GM20431 (cell line): ENCODE measurements around the gene SPATA31E1.
"Not testable (repeated sequence)": the region's sequence is repeated elsewhere in the genome, so short reads cannot be mapped to it uniquely, and the experiment has no call there.

ENCODE experiments used
- in situ Hi-C: fragments of 300-500 bp; cut with MseI, MboI; formaldehyde crosslinking; loops from one replicate; pipeline ENCODE4 v1.15.0; 2020; ENCODE audit warnings: low sequenced_read_pairs; ENCODE audit not compliant: unreplicated experiment

The SPATA31E1 gene

GRCh38 chr9:87884578-87885459 is 2.1 kb downstream of the SPATA31E1 start:
- in situ Hi-C loops = no loop called here

- in situ Hi-C loops = no loop called here
These were observed 3.0 kb downstream of the SPATA31E1 start for GRCh38 chr9:87885484-87886189.

- in situ Hi-C loops = no loop called here
These were observed 3.7 kb downstream of the SPATA31E1 start for GRCh38 chr9:87886210-87886932.

DNA sequence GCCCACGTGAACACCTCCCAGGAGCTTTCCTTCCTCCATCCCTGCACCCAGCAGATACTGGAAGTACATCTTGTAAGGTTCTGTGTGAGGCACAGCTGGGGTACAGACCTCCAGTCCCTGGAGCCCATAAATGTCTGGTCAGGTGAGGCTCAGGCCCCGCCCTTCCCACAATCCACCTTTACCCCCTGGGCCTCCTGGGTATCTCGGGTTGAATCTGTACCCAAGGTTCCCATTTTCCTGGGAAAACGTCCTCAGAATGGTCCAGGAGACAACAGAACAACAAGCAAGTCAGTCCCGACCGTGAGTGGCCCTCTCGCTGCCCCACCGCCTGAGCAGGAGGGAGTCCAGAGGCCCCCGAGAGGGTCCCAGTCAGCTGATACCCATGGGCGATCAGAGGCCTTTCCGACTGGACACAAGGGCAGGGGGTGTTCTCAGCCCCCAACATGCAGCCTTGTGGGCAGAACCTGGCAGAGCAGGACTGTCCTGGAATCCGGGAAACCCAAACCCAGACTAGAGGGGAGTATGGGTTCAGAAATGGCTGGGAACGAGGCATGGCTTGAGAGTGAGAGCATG is 4.3 kb downstream of the SPATA31E1 start:
- in situ Hi-C loops = no loop called here

GRCh38 chr9:87887661-87888480 is 5.2 kb downstream of the SPATA31E1 start:
- in situ Hi-C loops = no loop called here

DNA sequence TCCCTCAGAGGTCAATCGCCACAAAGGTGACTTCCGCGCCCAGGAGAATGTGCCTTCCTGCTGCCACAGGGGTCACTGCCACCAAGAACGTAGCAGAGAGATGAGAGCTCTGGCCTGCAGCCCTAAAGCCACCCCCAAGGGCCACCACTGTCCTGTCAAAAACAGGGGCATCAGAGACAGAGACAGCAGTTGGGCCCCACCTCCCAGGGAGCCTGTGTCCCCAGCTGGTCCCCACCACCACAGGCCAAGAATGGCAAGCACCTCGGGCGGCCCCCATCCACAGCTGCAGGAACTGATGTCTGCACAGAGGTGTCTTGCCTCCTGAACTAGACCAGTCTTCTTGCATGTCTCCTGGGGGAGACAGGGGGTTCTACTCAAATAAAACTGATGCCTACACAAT is 5.8 kb downstream of the SPATA31E1 start:
- in situ Hi-C loops = no loop called here

DNA sequence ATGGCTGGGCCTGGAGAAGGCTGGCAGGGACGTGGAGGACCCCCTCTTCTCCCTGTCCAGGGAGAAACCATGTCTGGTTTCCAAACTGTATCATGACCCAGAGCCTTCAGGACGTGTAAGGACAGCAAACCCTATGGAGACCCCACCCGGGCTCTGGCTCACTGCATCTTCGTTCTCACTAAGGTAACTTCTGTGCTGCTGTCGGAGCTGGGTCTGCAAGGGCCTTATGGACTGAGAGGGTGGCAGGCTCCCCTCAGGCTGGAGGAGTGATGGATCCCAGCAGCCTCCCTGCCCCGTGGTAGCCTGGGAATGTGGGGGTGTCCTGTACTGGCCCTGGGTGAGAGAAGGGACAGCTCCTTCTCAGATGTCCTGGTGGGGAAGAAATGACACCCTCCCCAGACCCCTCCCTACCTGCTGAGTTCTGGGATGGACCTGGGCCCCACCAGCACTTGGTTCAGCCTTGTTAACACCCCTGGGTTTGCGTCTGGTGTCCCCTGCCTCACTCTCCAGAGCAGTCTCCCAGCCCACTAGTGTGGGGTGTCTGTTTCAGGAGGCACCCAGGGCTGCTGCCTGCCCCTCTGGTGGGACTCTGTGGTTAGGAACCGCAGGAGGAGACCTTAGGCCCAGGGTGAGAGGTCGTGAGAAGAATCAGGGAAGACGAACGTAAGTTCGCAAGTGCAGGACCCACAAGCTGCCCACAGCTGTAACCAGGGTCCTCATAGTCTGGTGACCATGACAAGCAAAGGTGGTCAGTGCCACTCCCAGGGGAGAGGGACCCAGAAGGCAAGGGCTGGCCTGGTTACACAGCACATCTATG is 6.6 kb downstream of the SPATA31E1 start:
- in situ Hi-C loops = no loop called here

DNA sequence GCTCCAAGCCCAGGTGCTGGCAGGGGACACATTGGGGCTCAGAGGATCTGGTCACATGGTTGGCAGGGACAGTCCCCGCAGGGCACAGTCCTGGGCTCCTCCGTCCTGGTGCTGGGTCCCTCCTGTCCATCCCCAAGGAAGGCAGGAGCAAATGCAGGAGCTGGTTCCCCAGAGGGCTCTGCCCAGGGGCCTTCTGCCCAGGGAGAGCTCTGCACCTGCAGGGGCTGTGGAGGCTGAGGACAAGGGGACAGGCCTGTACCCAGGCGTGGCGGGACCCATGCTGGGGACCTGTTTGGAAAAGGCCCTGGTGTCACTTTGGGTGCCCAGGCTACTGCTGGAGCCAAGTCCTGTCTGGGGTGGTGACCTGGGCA is 7.2 kb downstream of the SPATA31E1 start:
- in situ Hi-C loops = no loop called here

- in situ Hi-C loops = no loop called here
These were observed 8.2 kb downstream of the SPATA31E1 start for GRCh38 chr9:87890837-87891236.

DNA sequence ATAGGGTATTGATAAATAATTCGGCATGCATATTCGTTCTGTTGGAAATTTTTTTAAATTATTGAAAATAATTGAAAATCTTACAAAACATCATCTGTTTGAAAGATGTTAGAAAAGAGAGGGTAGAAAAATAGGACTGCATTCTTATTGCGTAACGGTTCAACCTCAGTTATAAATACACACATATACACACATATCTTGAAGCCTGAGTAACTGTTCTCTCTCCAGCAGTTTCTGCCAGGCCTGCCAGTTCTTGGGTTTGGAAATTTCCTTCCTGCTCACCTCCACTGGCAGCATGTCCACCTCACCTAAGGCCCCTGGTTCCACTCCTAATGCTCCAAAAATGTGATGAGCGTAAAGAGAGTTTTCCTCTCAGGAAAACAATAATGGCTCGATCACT is 9.1 kb downstream of the SPATA31E1 start:
- in situ Hi-C loops = no loop called here

DNA sequence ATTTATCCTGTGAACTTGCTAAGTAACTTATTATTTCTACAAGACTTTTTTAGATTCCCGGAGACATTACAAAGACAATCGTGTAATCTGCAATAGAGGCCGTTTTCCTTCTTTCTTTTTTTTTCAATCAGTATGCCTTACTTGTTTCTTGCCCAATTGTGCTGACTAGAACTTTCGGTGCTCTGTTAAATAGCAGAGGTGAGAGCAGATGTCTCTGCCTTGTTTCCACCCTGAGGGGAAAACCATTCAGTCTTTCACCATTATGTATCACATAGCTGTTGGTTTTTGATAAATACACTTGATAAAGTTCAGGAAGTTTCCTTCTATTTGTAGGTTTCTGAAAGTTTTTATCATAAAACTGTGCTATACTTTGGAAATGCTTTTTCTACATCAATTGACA is 10.3 kb downstream of the SPATA31E1 start:
- in situ Hi-C loops = no loop called here

- in situ Hi-C loops = no loop called here
These were observed 12.4 kb downstream of the SPATA31E1 start for GRCh38 chr9:87894998-87895625.

GRCh38 chr9:87896891-87897290 is 14.2 kb downstream of the SPATA31E1 start:
- in situ Hi-C loops = no loop called here

DNA sequence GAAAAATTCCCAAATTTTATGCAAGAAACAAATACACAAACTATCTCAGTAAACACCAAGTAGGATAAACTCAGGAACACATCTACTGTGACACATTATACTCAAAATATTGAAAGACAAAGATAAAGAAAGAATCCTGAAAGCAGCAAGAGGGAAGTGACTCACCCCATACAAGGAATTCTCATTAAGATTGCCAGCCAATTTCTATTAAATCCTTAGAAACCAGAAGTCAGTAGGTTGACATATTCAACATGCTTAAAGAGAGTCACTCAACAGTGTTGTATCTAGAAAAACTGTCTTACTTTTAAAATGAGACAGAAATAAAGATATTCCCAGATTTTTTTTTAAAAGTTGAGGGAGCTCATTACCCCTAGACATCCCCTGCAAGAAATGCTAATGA is 15.5 kb downstream of the SPATA31E1 start:
- in situ Hi-C loops = no loop called here

GRCh38 chr9:87902371-87902770 is 19.7 kb downstream of the SPATA31E1 start:
- in situ Hi-C loops = not testable (repeated sequence)

GRCh38 chr9:87909310-87910041 is 26.8 kb downstream of the SPATA31E1 start:
- in situ Hi-C loops = no loop called here

DNA sequence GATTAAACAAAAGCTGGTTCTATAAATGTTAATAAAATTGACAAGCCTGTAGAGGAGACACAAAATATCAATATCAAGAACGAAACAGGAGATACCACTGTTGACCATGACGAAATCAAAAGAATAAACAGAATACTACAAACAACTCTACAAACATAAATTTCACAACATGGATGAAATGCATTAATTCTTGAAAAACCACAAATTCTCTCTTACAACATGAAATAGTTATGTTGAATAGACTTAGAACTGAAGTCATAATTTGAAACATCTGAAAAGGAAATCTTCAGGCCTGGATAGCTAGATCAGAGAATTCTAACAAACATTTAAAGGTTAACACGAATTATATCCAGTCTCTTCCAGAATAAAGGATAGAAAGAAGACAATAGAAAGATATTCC is 28.1 kb downstream of the SPATA31E1 start:
- in situ Hi-C loops = no loop called here

DNA sequence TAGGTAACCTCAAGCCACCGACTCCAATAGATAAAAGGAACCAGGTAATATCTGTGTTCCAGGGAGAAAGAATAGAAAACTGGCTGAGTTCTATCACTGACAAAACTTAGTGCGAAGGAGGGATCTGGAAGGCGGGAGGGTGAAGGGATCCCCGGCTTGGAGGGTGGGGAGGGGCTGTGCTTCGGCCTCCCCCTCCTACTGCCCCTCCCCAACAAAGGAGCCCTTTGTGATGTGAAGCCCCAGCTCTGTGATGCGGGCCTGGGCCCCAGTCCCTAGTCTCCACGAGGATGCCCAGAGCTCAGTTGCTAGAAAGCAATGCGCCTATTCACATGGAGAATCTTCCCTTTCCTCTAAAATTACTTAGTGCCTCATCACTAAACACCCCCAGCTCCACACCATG is 35.0 kb downstream of the SPATA31E1 start, which contains the start of gene SPATA31C1:
TSS of gene SPATA31C1 (plus strand) at position 301 of the 400 bp plus-strand sequence.
- in situ Hi-C loops = not testable (repeated sequence)
